COLO829 (cell line): Measurements from ENCODE around the gene CD164.
"Not testable (repeated sequence)": the region's sequence is repeated elsewhere in the genome, so short reads cannot be mapped to it uniquely, and the experiment has no call there.

Experiments
- DNase-seq: peaks from one replicate; pipeline ENCODE4 v3.0.0; 2012; ENCODE audit warnings: low spot score

Gene CD164

GRCh38 chr6:109342911-109343310 lies 39.4 kb downstream of the CD164 start:
- DNase-seq = no peak

GRCh38 chr6:109342506-109342905 lies 39.8 kb downstream of the CD164 start:
- no peak for DNase-seq

- no peak for DNase-seq
Measured at GRCh38 chr6:109340811-109341210, 41.5 kb downstream of the CD164 start.

- DNase-seq = no peak
Measured at GRCh38 chr6:109339906-109340678, 42.2 kb downstream of the CD164 start.

- DNase-seq = peak; percentile 81
Measured at GRCh38 chr6:109336221-109336961, 45.9 kb downstream of the CD164 start.

GRCh38 chr6:109333870-109334269 lies 48.4 kb downstream of the CD164 start:
- DNase-seq = not testable (repeated sequence)

- DNase-seq = no peak
Measured at GRCh38 chr6:109332748-109333147, 49.5 kb downstream of the CD164 start.

- DNase-seq = no peak
Measured at GRCh38 chr6:109331081-109331480, 51.2 kb downstream of the CD164 start.

- DNase-seq = no peak
Measured at GRCh38 chr6:109330263-109330662, 52.0 kb downstream of the CD164 start.

GRCh38 chr6:109328629-109329028 lies 53.6 kb downstream of the CD164 start:
- DNase-seq = no peak

- no peak for DNase-seq
Measured at GRCh38 chr6:109327959-109328358, 54.3 kb downstream of the CD164 start.

GRCh38 chr6:109327491-109327890 lies 54.8 kb downstream of the CD164 start:
- no peak for DNase-seq

- DNase-seq = no peak
Measured at GRCh38 chr6:109326351-109326750, 55.9 kb downstream of the CD164 start.

- DNase-seq = no peak
Measured at GRCh38 chr6:109325400-109325801, 56.9 kb downstream of the CD164 start.

- no peak for DNase-seq
Measured at GRCh38 chr6:109323241-109323640, 59.0 kb downstream of the CD164 start.

GRCh38 chr6:109322825-109323224 lies 59.4 kb downstream of the CD164 start:
- DNase-seq = no peak

GRCh38 chr6:109321752-109322151 lies 60.5 kb downstream of the CD164 start:
- no peak for DNase-seq

GRCh38 chr6:109320072-109320471 lies 62.2 kb downstream of the CD164 start:
- DNase-seq = no peak

GRCh38 chr6:109318328-109318876 lies 63.9 kb downstream of the CD164 start:
- peak; percentile 30 for DNase-seq

- DNase-seq = no peak
Measured at GRCh38 chr6:109316909-109317308, 65.4 kb downstream of the CD164 start.
